ENCODE data around the gene ALG10.

- TF ChIP-seq CTCF (IDR thresholded peaks at IDR 0.05; ENCODE audit: borderline replicate concordance, extremely low read depth, low read length, poor library complexity, severe bottlenecking) (no peak), EZH2 (IDR thresholded peaks at IDR 0.05; ENCODE audit: borderline replicate concordance, low read depth, low read length, severe bottlenecking) (no peak)
Measured at GRCh38 chr12:34048714-34049113, 26.4 kb downstream of the ALG10 start.
